ENCODE measurements around the gene EEF2KMT.
"Not testable (repeated sequence)": the region's sequence is repeated elsewhere in the genome, so short reads cannot be mapped to it uniquely, and the experiment has no call there.

EEF2KMT gene

DNA sequence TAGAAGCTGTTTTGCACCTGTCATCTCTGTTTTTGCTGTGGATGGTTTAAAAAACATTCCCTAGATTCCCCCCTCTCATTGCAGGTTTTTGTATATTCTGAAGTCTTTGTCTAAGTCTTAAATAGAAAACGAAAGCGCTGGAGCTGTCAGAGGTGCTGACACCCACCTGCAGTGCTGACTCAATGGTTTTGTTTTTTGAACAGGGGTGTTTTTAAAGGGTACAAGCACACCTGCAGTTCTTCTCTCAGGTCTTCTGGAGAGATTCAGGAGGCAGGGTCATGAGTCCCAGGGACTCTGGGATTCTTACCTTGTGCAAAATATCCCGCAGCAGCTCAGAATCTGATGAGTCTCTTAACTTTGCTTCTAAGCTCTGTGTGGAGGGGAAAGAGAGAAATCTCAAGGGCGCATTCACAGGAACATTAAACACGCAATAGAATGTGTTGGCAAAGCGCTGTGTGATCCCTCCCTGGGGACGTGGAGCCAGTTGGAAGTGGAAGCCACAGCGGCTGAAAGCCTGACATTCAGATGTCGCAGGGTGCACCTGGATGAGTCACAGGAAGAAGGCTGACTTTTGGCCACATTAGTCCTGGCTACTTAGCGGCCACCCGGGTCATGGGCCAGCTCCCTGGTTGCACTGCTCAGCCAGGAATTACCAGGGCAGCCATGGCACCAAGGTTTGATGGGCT, 2.3 kb downstream of the EEF2KMT start:
- DNase-seq (ENCODE audit: low spot score), result not testable (repeated sequence)

- not testable (repeated sequence) for DNase-seq (ENCODE audit: low spot score)
Measured at GRCh38 chr16:5093746-5094145, 3.8 kb downstream of the EEF2KMT start.

GRCh38 chr16:5093081-5093480, 4.5 kb downstream of the EEF2KMT start:
- not testable (repeated sequence) for DNase-seq (ENCODE audit: low spot score)

DNA sequence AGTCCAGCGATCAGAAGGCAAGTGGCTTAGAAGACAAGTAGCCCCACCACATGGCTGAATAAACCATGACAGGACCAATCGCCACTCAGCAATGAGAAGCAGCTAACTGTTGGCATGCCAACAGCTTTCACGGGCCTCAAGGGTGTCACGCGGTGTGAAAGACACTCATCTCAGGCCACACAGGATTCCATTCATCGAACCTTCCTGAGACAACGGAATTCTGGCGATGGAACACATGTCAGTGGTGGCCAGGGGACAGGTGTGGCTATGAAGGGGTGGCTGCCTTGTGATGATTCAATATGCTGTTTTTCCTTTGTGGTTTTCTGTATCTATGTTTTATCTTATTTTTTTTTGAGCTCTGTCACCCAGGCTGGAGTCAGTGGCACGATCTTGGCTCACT, 7.0 kb downstream of the EEF2KMT start:
- not testable (repeated sequence) for DNase-seq (ENCODE audit: low spot score)

DNA sequence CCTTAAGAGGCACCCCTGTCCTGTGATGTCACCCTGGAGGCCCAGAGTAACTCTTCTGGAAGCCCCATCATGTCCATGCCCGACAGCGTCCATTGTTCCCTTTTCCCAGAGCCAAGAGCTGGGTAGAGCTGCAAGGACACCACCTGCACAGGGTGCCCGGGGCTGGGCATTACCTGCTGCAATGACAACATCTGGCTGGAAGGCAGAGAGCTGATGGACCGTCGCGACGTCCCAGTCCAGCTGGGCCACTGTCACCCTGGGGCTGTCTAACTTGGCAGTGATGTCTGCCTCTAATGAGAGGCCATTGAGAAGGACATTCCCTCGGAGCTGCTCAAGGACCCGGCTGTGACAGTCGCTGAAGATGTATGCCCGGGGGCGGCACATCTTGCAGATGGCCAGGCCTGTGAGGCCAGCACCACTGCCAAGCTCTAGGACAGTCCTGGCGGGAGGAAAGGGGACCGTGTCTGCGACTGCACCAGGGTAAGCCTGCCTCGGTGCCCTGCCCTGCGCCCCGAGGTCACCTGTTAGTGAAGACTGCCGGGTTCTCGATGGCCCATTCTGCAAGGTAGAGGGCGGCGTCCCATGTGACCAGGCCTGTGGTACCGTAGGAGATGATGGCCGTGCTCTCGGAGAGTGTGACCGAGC, 7.6 kb downstream of the EEF2KMT start:
- DNase-seq (ENCODE audit: low spot score), result not testable (repeated sequence)

GRCh38 chr16:5088936-5089335, 8.7 kb downstream of the EEF2KMT start:
- DNase-seq (ENCODE audit: low spot score), result not testable (repeated sequence)

GRCh38 chr16:5088086-5088790, 9.4 kb downstream of the EEF2KMT start:
- not testable (repeated sequence) for DNase-seq (ENCODE audit: low spot score)

- not testable (repeated sequence) for DNase-seq (ENCODE audit: low spot score)
Measured at GRCh38 chr16:5085716-5086115, 11.9 kb downstream of the EEF2KMT start.

- peak; percentile 64 for DNase-seq (ENCODE audit: low spot score)
Measured at GRCh38 chr16:5084802-5085201, 12.8 kb downstream of the EEF2KMT start.

- not testable (repeated sequence) for DNase-seq (ENCODE audit: low spot score)
Measured at GRCh38 chr16:5084099-5084731, 13.4 kb downstream of the EEF2KMT start.

GRCh38 chr16:5083646-5084045, 13.9 kb downstream of the EEF2KMT start:
- not testable (repeated sequence) for DNase-seq (ENCODE audit: low spot score)

- not testable (repeated sequence) for DNase-seq (ENCODE audit: low spot score)
Measured at GRCh38 chr16:5080996-5081395, 16.6 kb downstream of the EEF2KMT start.

DNA sequence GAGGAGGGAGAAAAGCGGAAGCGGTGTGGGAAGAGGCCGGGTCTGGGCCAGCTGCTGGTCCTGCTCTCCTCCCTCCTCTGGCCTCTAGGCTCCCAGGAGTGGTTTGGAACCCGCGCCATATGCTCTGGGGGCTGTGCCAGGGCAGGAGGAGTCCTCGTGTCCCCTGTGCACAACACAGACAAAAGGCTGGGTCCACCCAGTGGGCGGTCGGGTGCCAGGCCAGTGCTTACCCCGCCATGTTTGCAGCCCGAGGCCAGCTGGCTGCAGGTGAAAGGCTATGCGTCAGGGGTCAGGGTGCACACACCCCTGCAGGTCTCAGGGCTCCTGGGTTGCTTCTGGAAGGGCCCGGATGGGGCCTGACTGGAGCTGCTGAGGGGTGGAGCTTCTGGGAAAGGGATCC, 17.1 kb downstream of the EEF2KMT start:
- DNase-seq (ENCODE audit: low spot score), result not testable (repeated sequence)

DNA sequence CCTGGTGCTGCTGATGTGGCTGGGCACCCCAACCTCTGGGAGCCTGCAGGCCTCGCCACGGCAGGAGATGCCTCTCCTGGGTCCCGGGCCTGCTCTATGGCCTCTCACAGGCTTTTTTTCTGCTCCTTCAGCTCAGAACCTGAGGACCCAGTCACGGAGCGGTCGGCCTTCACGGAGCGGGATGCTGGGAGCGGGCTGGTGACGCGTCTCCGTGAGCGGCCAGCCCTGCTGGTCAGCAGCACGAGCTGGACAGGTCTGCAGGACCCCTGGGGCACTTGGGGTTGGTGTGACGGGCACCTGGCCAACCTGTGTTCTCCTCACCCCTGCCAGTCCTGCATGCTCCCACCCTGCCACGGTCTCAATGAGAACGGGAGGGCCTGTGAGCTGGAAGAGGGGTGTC, 19.0 kb downstream of the EEF2KMT start:
- no peak for DNase-seq (ENCODE audit: low spot score)

- no peak for DNase-seq (ENCODE audit: low spot score)
Measured at GRCh38 chr16:5077304-5077703, 20.3 kb downstream of the EEF2KMT start.

- DNase-seq (ENCODE audit: low spot score), result no peak
Measured at GRCh38 chr16:5075637-5076036, 22.0 kb downstream of the EEF2KMT start.

DNA sequence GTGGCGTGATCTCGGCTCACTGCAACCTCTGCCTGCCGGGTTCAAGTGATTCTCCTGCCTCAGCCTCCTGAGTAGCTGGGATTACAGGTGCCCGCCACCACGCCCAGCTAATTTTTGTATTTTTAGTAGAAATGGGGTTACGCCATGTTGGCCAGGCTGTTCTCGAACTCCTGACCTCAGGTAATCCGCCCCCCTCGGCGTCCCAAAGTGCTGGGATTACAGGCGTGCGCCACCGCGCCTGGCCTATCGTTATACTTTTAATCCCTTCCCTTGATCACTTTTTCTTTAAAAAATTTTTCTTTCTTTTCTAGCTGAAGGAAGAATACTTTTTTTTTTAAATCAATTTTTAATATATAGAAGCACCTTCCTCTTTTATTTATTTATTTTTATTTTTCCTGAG, 23.8 kb downstream of the EEF2KMT start:
- DNase-seq (ENCODE audit: low spot score), result not testable (repeated sequence)

- no peak for DNase-seq (ENCODE audit: low spot score)
Measured at GRCh38 chr16:5073279-5073629, 24.3 kb downstream of the EEF2KMT start.

DNA sequence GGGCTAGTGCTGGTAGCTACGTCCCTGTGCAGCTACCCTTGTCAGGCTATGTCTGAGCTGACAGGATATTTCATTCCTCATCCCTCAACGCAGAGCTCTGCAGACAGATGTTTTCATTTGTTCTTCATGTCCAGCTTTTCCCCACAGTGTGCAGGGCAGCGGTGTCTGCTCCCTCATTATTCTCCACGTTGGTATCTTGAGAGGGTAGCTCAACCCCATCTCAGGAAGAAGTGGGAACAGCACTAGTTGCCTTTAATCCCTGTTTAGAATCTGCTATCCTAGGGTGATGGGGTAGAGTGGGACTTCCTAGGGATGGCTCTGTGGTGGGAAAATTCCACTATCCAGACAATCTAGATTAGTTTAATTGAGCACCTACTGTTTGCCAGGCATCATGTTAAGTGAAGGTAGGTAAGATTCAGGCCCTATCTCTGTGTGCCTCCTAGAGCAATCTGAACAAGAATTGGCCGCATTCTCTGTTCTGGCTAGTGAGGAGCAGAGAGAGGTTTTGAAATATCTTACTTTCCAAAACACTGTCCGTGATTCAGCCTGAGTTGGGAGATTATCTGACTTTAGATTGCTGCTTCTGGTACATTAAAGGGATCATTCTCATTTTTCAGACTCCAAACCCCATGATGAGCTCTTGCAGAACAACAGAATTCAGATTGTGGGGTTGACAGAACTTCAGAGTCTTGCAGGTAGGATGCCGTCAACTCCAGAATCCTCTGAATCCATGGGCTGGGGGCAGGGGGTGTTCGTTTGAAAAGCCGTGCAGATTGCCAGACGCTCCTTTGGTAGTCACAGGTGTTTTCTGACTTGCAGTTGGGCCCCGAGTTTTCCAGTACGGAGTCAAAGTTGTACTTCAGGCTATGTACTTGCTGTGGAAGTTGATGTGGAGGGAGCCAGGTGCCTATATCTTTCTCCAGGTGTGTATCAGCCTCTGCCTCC, 25.0 kb downstream of the EEF2KMT start:
- DNase-seq (ENCODE audit: low spot score), result no peak

GRCh38 chr16:5071681-5072333, 25.8 kb downstream of the EEF2KMT start, which contains the start of gene ALG1:
ALG1 (plus strand) TSS chr16:5071843; CDS start chr16:5071850, 7 bp downstream.
- peak; percentile 91 for DNase-seq (ENCODE audit: low spot score)

DNA sequence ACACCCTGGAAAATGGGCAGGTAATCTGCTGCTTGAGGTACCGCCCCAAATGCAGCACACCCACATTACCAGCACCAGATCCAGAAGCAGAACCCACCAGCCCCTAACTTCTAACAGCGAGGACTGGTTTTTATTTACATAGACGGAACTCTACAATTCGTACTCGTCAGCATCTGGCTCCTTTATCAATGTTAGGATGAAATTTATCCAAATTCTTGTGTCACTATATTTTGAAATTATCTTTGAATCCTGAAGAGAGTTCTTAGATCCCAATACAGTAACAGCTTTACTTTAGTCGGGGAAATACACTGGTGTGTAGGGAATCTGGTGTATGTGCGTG, 26.3 kb downstream of the EEF2KMT start:
- DNase-seq (ENCODE audit: low spot score), result no peak

Measured in hematopoietic multipotent progenitor cell treated with erythropoietin and hydrocortisone succinate and interleukin-3 and kit ligand, for 17 days (in vitro differentiated cells).